GM23338 (cell line): ENCODE measurements around the gene PSD4. TPM values are rescaled to one million over a fixed set of nuclear protein-coding genes. Genes with fewer than 3 reads are reported as not detected.

Experiments used
- ATAC-seq: fragments of 200-7000 bp; cut with Tn5 transposase; 3 replicates; pipeline ENCODE4 v1.9.1; 2020
- DNase-seq: peaks from one replicate; pipeline ENCODE4 v3.0.0-alpha.2; 2015; ENCODE audit warnings: low spot score
- H2AFZ ChIP-seq: fragments of 200-600 bp; sonication (generic); 2 replicates; pipeline ENCODE4 v1.8.0; 2016; ENCODE audit warnings: antibody characterized with exemption, mild to moderate bottlenecking, moderate library complexity
- H3F3A ChIP-seq: fragments of 200-600 bp; sonication (generic); replicated peaks from 2 replicates; pipeline ENCODE4 v1.8.0; 2017; ENCODE audit warnings: antibody characterized with exemption, mixed run types, low read depth
- H3K27ac ChIP-seq: fragments of 200-600 bp; sonication (generic); 2 replicates; pipeline ENCODE4 v1.6.1; 2016; ENCODE audit warnings: low read depth
- H3K27me3 ChIP-seq: fragments of 200-600 bp; sonication (generic); 2 replicates; pipeline ENCODE4 v1.8.0; 2016; ENCODE audit warnings: mild to moderate bottlenecking, mixed run types, moderate library complexity; ENCODE audit not compliant: insufficient read depth
- H3K36me3 ChIP-seq: fragments of 200-600 bp; sonication (generic); 2 replicates; pipeline ENCODE4 v1.8.0; 2016; ENCODE audit warnings: mild to moderate bottlenecking; ENCODE audit not compliant: insufficient read depth
- H3K4me1 ChIP-seq: fragments of 200-600 bp; sonication (generic); 2 replicates; pipeline ENCODE4 v1.8.0; 2016; ENCODE audit warnings: mild to moderate bottlenecking, moderate library complexity; ENCODE audit not compliant: insufficient read depth
- H3K4me2 ChIP-seq: fragments of 200-600 bp; sonication (generic); 2 replicates; pipeline ENCODE4 v1.7.1; 2017; ENCODE audit warnings: mixed run types
- H3K4me3 ChIP-seq: fragments of 200-600 bp; sonication (generic); 2 replicates; pipeline ENCODE4 v1.6.1; 2016; ENCODE audit warnings: mixed run types
- H3K79me2 ChIP-seq: fragments of 200-600 bp; sonication (generic); replicated peaks from 2 replicates; pipeline ENCODE4 v1.8.0; 2017; ENCODE audit warnings: mild to moderate bottlenecking; ENCODE audit not compliant: insufficient read depth
- H3K9me2 ChIP-seq: fragments of 200-600 bp; sonication (generic); 2 replicates; pipeline ENCODE4 v1.8.0; 2017; ENCODE audit not compliant: insufficient read depth
- H4K20me1 ChIP-seq: fragments of 200-600 bp; sonication (generic); replicated peaks from 2 replicates; pipeline ENCODE4 v1.8.0; 2017; ENCODE audit warnings: mild to moderate bottlenecking; ENCODE audit not compliant: insufficient read depth
- H3K27ac Mint-ChIP-seq: 2 replicates; pipeline ENCODE4 v1.8.0; 2020; ENCODE audit warnings: inconsistent platforms, mild to moderate bottlenecking, moderate library complexity, mixed read lengths
- H3K27me3 Mint-ChIP-seq: 3 replicates; pipeline ENCODE4 v1.8.0; 2022; ENCODE audit warnings: low read depth, mild to moderate bottlenecking, moderate library complexity, mixed read lengths, inconsistent platforms; ENCODE audit not compliant: insufficient read depth, poor library complexity
- H3K36me3 Mint-ChIP-seq: 3 replicates; pipeline ENCODE4 v1.8.0; 2021; ENCODE audit warnings: low read depth, mild to moderate bottlenecking, inconsistent platforms, moderate library complexity, mixed read lengths
- H3K4me1 Mint-ChIP-seq: 3 replicates; pipeline ENCODE4 v1.8.0; 2020; ENCODE audit warnings: mild to moderate bottlenecking, inconsistent platforms, mixed read lengths
- H3K4me3 Mint-ChIP-seq: 3 replicates; pipeline ENCODE4 v1.8.0; 2021; ENCODE audit warnings: moderate library complexity, mild to moderate bottlenecking, inconsistent platforms, mixed read lengths
- H3K9me3 Mint-ChIP-seq: 3 replicates; pipeline ENCODE4 v1.8.0; 2020; ENCODE audit warnings: moderate library complexity, mild to moderate bottlenecking, inconsistent platforms, mixed read lengths
- CREB1 ChIP-seq: fragments of 250-450 bp; sonication (Bioruptor Pico); IDR thresholded peaks from 2 replicates; pipeline ENCODE4 v1.5.0; 2020; ENCODE audit warnings: low read depth, mild to moderate bottlenecking, moderate library complexity
- EZH2 ChIP-seq: fragments of 200-600 bp; sonication (generic); IDR thresholded peaks from one replicate; pipeline ENCODE4 v1.8.0; 2017; ENCODE audit warnings: antibody characterized with exemption, mild to moderate bottlenecking, low read depth; ENCODE audit not compliant: unreplicated experiment
- EZH2phosphoT487 ChIP-seq: fragments of 200-600 bp; sonication (generic); IDR thresholded peaks from one replicate; pipeline ENCODE4 v1.8.1; 2018; ENCODE audit warnings: antibody characterized with exemption; ENCODE audit not compliant: unreplicated experiment
- JUNB ChIP-seq: IDR thresholded peaks from one replicate; pipeline ENCODE4 v1.6.1; 2016; ENCODE audit warnings: antibody characterized with exemption; ENCODE audit not compliant: unreplicated experiment
- NANOG ChIP-seq: IDR thresholded peaks from 2 replicates; pipeline ENCODE4 v1.6.1; 2016; ENCODE audit warnings: antibody characterized with exemption, borderline replicate concordance
- POLR2AphosphoS5 ChIP-seq: IDR thresholded peaks from 2 replicates; pipeline ENCODE4 v1.6.1; 2016; ENCODE audit warnings: antibody characterized with exemption, low read depth
- REST ChIP-seq: IDR thresholded peaks from one replicate; pipeline ENCODE4 v1.6.1; 2018; ENCODE audit warnings: antibody characterized with exemption; ENCODE audit not compliant: unreplicated experiment
- STAT1 ChIP-seq: IDR thresholded peaks from one replicate; pipeline ENCODE4 v1.6.1; 2016; ENCODE audit warnings: antibody characterized with exemption; ENCODE audit not compliant: unreplicated experiment
- ZNF114 ChIP-seq: fragments of 250-450 bp; sonication (Bioruptor Pico); IDR thresholded peaks from 2 replicates; pipeline ENCODE4 v1.5.0; 2020; ENCODE audit warnings: mild to moderate bottlenecking, moderate library complexity
- ZNF331 ChIP-seq: fragments of 250-450 bp; sonication (Bioruptor Pico); IDR thresholded peaks from 2 replicates; pipeline ENCODE4 v1.5.0; 2020; ENCODE audit warnings: low read depth, mild to moderate bottlenecking, moderate library complexity
- polyA plus RNA-seq: library from polyadenylated mRNA; unstranded; fragments of >200 nt; fragmentation: Nextera tagmentation; extraction: Ambion mirVana; gene quantifications from 2 replicates; pipeline ENCODE4 v1.2.1, GENCODE V29; 2016
- total RNA-seq: library from RNA; depleted of rRNA; stranded (reverse); fragments of >200 nt; shearing (Covaris generic); gene quantifications from 2 replicates; pipeline ENCODE4 v1.2.3, GENCODE V29; 2014
- TF ChIP-seq, protein P1 (sequence below), 2 experiments: fragments of 200-600 bp in 1 of 2; sonication (generic) in 1 of 2; conservative IDR thresholded peaks; 2 replicates each; pipeline versions ENCODE4 v1.5.1 to v1.6.1; 2016 to 2017; ENCODE audit warnings: antibody characterized with exemption in 2 of 2, low read depth in 2 of 2, mild to moderate bottlenecking in 2 of 2, moderate library complexity in 1 of 2
- TF ChIP-seq, protein P2 (sequence below): IDR thresholded peaks from 2 replicates; pipeline ENCODE4 v1.6.1; 2016; ENCODE audit warnings: antibody characterized with exemption

PSD4 gene
- total and polyA plus RNA-seq, 2 experiments from 2014 or later = 0.06 to 0.66 TPM

DNA sequence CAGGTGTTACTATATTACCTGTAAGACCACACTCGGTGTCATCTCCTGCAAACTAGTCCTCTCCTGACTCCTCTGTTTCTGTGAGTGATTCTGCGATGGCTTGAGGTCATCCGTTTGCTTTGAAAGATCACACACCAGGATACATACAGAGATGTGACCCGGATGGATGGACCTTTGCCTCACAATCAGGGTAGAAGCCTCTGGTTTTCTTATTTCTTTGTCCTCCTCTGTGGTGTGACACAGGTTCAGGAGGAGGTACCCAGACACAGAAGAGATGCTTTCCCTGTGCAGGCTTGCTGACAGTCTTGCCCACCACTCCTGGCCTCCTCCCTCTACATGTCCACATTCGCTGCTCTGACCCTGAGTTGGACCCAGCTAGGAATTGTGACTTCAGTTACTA is 34.6 kb downstream of the PSD4 start (continued):
- TF ChIP-seq REST (no peak), CREB1 (CRISPR knock-in tag) (no peak), EZH2phosphoT487 (no peak), JUNB (no peak), NANOG (no peak)
- TF ChIP-seq, protein P1, sequence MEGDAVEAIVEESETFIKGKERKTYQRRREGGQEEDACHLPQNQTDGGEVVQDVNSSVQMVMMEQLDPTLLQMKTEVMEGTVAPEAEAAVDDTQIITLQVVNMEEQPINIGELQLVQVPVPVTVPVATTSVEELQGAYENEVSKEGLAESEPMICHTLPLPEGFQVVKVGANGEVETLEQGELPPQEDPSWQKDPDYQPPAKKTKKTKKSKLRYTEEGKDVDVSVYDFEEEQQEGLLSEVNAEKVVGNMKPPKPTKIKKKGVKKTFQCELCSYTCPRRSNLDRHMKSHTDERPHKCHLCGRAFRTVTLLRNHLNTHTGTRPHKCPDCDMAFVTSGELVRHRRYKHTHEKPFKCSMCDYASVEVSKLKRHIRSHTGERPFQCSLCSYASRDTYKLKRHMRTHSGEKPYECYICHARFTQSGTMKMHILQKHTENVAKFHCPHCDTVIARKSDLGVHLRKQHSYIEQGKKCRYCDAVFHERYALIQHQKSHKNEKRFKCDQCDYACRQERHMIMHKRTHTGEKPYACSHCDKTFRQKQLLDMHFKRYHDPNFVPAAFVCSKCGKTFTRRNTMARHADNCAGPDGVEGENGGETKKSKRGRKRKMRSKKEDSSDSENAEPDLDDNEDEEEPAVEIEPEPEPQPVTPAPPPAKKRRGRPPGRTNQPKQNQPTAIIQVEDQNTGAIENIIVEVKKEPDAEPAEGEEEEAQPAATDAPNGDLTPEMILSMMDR (conservative IDR thresholded peaks at IDR 0.05; ENCODE audit: low read depth in 2 of 2) = no peak

- Mint-ChIP-seq H3K36me3 (no peaks in the 10 kb centered on the region), H3K4me1 (peaks cover 17% of the 10 kb centered on the region), H3K9me3 (no peaks in the 10 kb centered on the region; the same call in 2 of the 3 replicates), H3K27ac (no peak overlapping the region), H3K4me3 (no peak overlapping the region), H3K27me3 (peaks cover 4% of the 10 kb centered on the region)
- H3K36me3 ChIP-seq = no peaks in the 10 kb centered on the region
- H3K4me1 ChIP-seq = peaks cover 12% of the 10 kb centered on the region; the same call in 1 of the 2 replicates
- H3K79me2 ChIP-seq = no peaks in the 10 kb centered on the region
- H2AFZ ChIP-seq = no peak overlapping the region
- H3K9me2 ChIP-seq = no peaks in the 10 kb centered on the region
- H3K27ac ChIP-seq = no peak overlapping the region
- H3F3A ChIP-seq = no peaks in the 10 kb centered on the region
- H3K27me3 ChIP-seq = no peaks in the 10 kb centered on the region
- no peak overlapping the region for H3K4me3 ChIP-seq
- no peak overlapping the region for H3K4me2 ChIP-seq
- no peak for ATAC-seq
- no peaks in the 10 kb centered on the region for H4K20me1 ChIP-seq
- no peak for DNase-seq
- TF ChIP-seq CREB1 (CRISPR knock-in tag) = no peak
- no peak for TF ChIP-seq STAT1
- TF ChIP-seq, protein P2, sequence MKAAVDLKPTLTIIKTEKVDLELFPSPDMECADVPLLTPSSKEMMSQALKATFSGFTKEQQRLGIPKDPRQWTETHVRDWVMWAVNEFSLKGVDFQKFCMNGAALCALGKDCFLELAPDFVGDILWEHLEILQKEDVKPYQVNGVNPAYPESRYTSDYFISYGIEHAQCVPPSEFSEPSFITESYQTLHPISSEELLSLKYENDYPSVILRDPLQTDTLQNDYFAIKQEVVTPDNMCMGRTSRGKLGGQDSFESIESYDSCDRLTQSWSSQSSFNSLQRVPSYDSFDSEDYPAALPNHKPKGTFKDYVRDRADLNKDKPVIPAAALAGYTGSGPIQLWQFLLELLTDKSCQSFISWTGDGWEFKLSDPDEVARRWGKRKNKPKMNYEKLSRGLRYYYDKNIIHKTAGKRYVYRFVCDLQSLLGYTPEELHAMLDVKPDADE = no peak
- TF ChIP-seq, protein P1 (conservative IDR thresholded peaks at IDR 0.05; ENCODE audit: low read depth in 2 of 2) = no peak
- TF ChIP-seq EZH2 = no peak
- TF ChIP-seq ZNF331 = no peak
- no peak for TF ChIP-seq REST
- no peak for TF ChIP-seq POLR2AphosphoS5
- TF ChIP-seq EZH2phosphoT487 = no peak
- TF ChIP-seq JUNB = no peak
- TF ChIP-seq ZNF114 (CRISPR knock-in tag) = no peak
- TF ChIP-seq NANOG = no peak
These were observed 35.4 kb downstream of the PSD4 start for GRCh38 chr2:113209011-113209645.
